Endothelial cell of umbilical vein (primary cell): ENCODE data around the gene RAB43. TPM values are rescaled to one million over a fixed set of nuclear protein-coding genes. Genes with fewer than 3 reads are reported as not detected.

Experiments
- BruUV-seq: library from RNA; stranded (reverse); fragments of 400-500 nt; replicated peaks from 2 replicates; lab custom pipeline; 2021; lab: Mats Ljungman, UMichigan
- CTCF ChIA-PET: fragments of 300-600, 350-600 bp; sonication (Branson Sonifier 250); formaldehyde crosslinking; loops from one replicate; lab custom pipeline; 2021; ENCODE audit warnings: antibody characterized with exemption, inconsistent platforms; lab: Charles Lee
- POLR2A ChIA-PET: fragments of 300-600, 350-600 bp; sonication (Branson Sonifier 250); formaldehyde crosslinking; loops from one replicate; lab custom pipeline; 2021; ENCODE audit warnings: antibody characterized with exemption, inconsistent platforms; lab: Charles Lee
- DNase-seq: peaks from one replicate; pipeline ENCODE4 v3.0.0-alpha.2; 2011; ENCODE audit warnings: low read depth, low spot score
- FAIRE-seq: peaks from 2 replicates; lab custom pipeline; 2011; peaks lifted over from hg19 to GRCh38; lab: Jason Lieb, UNC
- H2AFZ ChIP-seq: 2 replicates; pipeline ENCODE4 v1.6.0; 2012; ENCODE audit warnings: low read depth, low read length, control low read depth, inconsistent platforms
- H3K27ac ChIP-seq: 2 replicates; pipeline ENCODE4 v1.5.1; 2011; ENCODE audit warnings: low read depth, mild to moderate bottlenecking, control low read depth, low read length, moderate library complexity; ENCODE audit not compliant: insufficient read depth
- H3K27me3 ChIP-seq, 2 experiments: 2 replicates each; pipeline versions ENCODE4 v1.6.0 to v1.6.1; 2011; ENCODE audit warnings: low read length in 2 of 2, mixed read lengths in 1 of 2; ENCODE audit not compliant: control insufficient read depth in 2 of 2, insufficient read depth in 2 of 2
- H3K36me3 ChIP-seq, 2 experiments: 2 replicates in 1 of 2; 3 replicates in 1 of 2; pipeline ENCODE4 v1.5.1; 2011; ENCODE audit warnings: low read length in 2 of 2, mild to moderate bottlenecking in 1 of 2, moderate library complexity in 1 of 2; ENCODE audit not compliant: control insufficient read depth in 2 of 2, insufficient read depth in 2 of 2; ENCODE audit errors: extremely low read depth in 1 of 2
- H3K4me1 ChIP-seq: 3 replicates; pipeline ENCODE4 v1.5.1; 2011; ENCODE audit warnings: mild to moderate bottlenecking, low read length; ENCODE audit not compliant: control insufficient read depth, insufficient read depth; ENCODE audit errors: extremely low read depth
- H3K4me2 ChIP-seq: 2 replicates; pipeline ENCODE4 v1.6.1; 2011; ENCODE audit warnings: low read length, control low read depth, mixed read lengths; ENCODE audit not compliant: insufficient read depth
- H3K4me3 ChIP-seq, 3 experiments: fragments of 200-600 bp in 1 of 3; sonication (generic), shearing (Covaris generic) in 1 of 3; replicated peaks in 1 of 3; 2 replicates each; pipeline ENCODE4 v1.5.1; 2011 to 2016; ENCODE audit warnings: control low read depth in 3 of 3, low read length in 3 of 3, mild to moderate bottlenecking in 2 of 3, inconsistent platforms in 1 of 3, low read depth in 1 of 3, moderate library complexity in 1 of 3; ENCODE audit not compliant: insufficient read depth in 1 of 3
- H3K79me2 ChIP-seq: 2 replicates; pipeline ENCODE4 v1.6.0; 2012; ENCODE audit warnings: low read length, inconsistent platforms; ENCODE audit not compliant: control insufficient read depth, insufficient read depth
- H3K9ac ChIP-seq: replicated peaks from 2 replicates; pipeline ENCODE3; 2011; ENCODE audit warnings: low read length, control low read depth; ENCODE audit not compliant: insufficient read depth; ENCODE audit errors: extremely low read depth
- H3K9me1 ChIP-seq: replicated peaks from 3 replicates; pipeline ENCODE4 v1.6.0; 2011; ENCODE audit warnings: mild to moderate bottlenecking, low read length; ENCODE audit not compliant: control insufficient read depth, insufficient read depth; ENCODE audit errors: extremely low read depth
- H3K9me3 ChIP-seq: replicated peaks from 2 replicates; pipeline ENCODE4 v1.5.1; 2012; ENCODE audit warnings: low read length, inconsistent platforms; ENCODE audit not compliant: control insufficient read depth, insufficient read depth
- H4K20me1 ChIP-seq: replicated peaks from 2 replicates; pipeline ENCODE3; 2011; ENCODE audit warnings: mild to moderate bottlenecking, low read length; ENCODE audit not compliant: control insufficient read depth, insufficient read depth; ENCODE audit errors: extremely low read depth
- EZH2 ChIP-seq: IDR thresholded peaks from 2 replicates; pipeline ENCODE4 v1.6.1; 2012; ENCODE audit warnings: borderline replicate concordance, low read depth, mild to moderate bottlenecking, moderate library complexity, low read length, inconsistent platforms; ENCODE audit not compliant: severe bottlenecking
- FOS ChIP-seq: IDR thresholded peaks from 2 replicates; pipeline ENCODE4 v1.6.1; 2011; ENCODE audit warnings: mild to moderate bottlenecking, low read length, moderate library complexity, borderline replicate concordance; ENCODE audit not compliant: insufficient read depth
- GATA2 ChIP-seq: IDR thresholded peaks from 2 replicates; pipeline ENCODE4 v1.7.0; 2011; ENCODE audit warnings: low read depth, mild to moderate bottlenecking, moderate library complexity, mixed read lengths, low read length; ENCODE audit not compliant: insufficient read length, insufficient read depth
- dilution Hi-C: fragments of 300-500 bp; cut with MboI; formaldehyde crosslinking; loops from one replicate; pipeline ENCODE4 v1.15.0; 2019; ENCODE audit warnings: low sequenced_read_pairs; ENCODE audit not compliant: extremely low pct_ligation_motif_present
- intact Hi-C: fragments of 100-400 bp; cut with micrococcal nuclease; formaldehyde crosslinking; loops from one replicate; pipeline ENCODE4 v1.10.0; 2022
- polyA plus RNA-seq, 4 experiments: library from polyadenylated mRNA; depleted of rRNA in 3 of 4; stranded (reverse) in 3 of 4; unstranded in 1 of 4; fragments of >200 nt; gene quantifications; 2 replicates each; pipeline versions ENCODE4 v1.2.1 to v1.2.3, GENCODE V29; 2011 to 2012; ENCODE audit warnings: missing spikeins in 1 of 4
- total RNA-seq: library from RNA; stranded (reverse); gene quantifications from 2 replicates; pipeline ENCODE4 v1.2.3, GENCODE V29; 2021
- TF ChIP-seq, protein P1 (sequence below), 2 donors: IDR thresholded peaks; 1 replicate in 1 of 2; 2 replicates in 1 of 2; pipeline ENCODE4 v1.5.1; 2011; ENCODE audit warnings: low read length in 2 of 2, mild to moderate bottlenecking in 2 of 2, moderate library complexity in 2 of 2, control low read depth in 1 of 2, inconsistent platforms in 1 of 2, low read depth in 1 of 2; ENCODE audit not compliant: insufficient read depth in 1 of 2; ENCODE audit errors: extremely low read depth in 1 of 2
- TF ChIP-seq, protein P2 (sequence below): IDR thresholded peaks from 2 replicates; pipeline ENCODE4 v1.6.1; 2011; ENCODE audit not compliant: insufficient read depth, insufficient read length

The RAB43 gene
- total and polyA plus RNA-seq, 2 donors (not counting 3 experiments of a cell fraction or from before 2014, with no cell fraction given), result 18.5 to 31.5 TPM

DNA sequence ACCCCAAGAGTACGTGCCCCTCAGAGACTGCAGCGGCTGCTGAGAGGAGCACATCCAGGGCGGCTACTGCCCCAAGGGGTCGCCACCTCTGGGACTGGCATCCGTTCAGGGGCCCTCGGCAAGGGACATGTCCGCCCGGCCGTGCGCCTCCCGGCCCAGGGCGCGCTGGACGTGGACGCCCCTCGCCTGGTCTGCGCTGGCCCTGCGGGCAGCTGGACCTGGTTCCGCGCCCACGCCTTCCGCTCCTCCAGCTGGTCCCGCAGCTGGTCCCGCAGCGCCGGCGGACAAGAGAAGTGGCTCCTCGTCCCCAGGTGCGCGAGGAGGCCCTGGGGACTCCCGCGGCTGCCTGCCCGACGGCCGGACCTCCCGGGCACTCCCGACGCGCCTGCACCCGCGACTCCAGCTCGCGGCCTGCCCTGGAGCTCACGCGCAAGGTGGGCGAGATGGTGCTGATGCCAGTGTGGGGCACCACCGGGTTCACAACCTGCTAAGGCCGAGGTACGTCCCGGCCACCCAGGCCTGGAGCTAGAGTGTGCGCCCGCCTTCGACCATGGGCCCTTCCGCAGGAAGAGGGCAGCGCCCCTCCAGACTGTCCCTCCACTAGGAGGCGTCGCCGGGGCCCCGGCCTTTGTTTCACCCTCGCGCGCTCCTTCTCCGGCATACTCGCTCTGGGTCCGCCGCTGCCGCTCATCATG, 75.4 kb downstream of the RAB43 start:
- ChIA-PET CTCF (interaction anchor here (0.8 to 1.6 kb wide), 3 partner anchors 19 to 76 kb away, joined by 3 to 8 read pairs (median 4); no protein-coding TSS in a partner anchor), POLR2A (no interaction called here)
- DNase-seq (no peak), FAIRE-seq (no peak)
- Histone ChIP-seq H3K4me3 (peak overlapping the region; percentile 13 to 29 (median 20)), H3K9me3 (no peaks in the 10 kb centered on the region), H3K79me2 (no peaks in the 10 kb centered on the region), H4K20me1 (no peaks in the 10 kb centered on the region), H3K4me1 (peaks cover 6% of the 10 kb centered on the region), H3K9me1 (no peaks in the 10 kb centered on the region), H3K27ac (no peak overlapping the region), H2AFZ (peak overlapping the region; percentile 96), H3K4me2 (peak overlapping the region; percentile 71), H3K36me3 (no peaks in the 10 kb centered on the region), H3K27me3 (no peaks in the 10 kb centered on the region), H3K9ac (no peak overlapping the region)
- TF ChIP-seq GATA2 (no peak), EZH2 (peak; percentile 37)
- TF ChIP-seq, protein P1, sequence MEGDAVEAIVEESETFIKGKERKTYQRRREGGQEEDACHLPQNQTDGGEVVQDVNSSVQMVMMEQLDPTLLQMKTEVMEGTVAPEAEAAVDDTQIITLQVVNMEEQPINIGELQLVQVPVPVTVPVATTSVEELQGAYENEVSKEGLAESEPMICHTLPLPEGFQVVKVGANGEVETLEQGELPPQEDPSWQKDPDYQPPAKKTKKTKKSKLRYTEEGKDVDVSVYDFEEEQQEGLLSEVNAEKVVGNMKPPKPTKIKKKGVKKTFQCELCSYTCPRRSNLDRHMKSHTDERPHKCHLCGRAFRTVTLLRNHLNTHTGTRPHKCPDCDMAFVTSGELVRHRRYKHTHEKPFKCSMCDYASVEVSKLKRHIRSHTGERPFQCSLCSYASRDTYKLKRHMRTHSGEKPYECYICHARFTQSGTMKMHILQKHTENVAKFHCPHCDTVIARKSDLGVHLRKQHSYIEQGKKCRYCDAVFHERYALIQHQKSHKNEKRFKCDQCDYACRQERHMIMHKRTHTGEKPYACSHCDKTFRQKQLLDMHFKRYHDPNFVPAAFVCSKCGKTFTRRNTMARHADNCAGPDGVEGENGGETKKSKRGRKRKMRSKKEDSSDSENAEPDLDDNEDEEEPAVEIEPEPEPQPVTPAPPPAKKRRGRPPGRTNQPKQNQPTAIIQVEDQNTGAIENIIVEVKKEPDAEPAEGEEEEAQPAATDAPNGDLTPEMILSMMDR (IDR thresholded peaks at IDR 0.05; ENCODE audit: extremely low read depth in 1 of 2, insufficient read depth in 1 of 2, low read depth in 1 of 2, low read length in 2 of 2), result peak; percentile 16 to 28
- intact Hi-C loops (no loop called here), dilution Hi-C loops (no loop called here)
- no TSS peak for BruUV-seq

DNA sequence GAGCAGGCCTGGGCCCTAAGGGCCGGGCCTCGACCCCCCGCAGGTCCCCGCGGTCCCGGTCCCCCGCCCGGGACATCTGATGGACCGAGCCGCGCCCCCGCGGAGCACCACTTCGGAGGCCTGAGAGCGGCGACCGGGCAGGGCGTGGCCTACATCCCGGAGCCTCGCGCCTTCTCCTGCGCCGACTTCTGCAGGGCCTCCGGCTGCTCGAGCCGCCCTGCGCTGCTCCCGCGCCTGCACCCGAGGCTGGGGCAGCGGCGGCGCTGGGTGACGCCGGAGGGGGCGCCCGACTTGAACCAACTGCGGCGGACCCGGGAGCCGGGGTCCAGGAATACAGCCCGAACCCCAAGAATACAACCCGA, 75.9 kb downstream of the RAB43 start:
- Histone ChIP-seq H3K9ac (no peak overlapping the region), H3K79me2 (no peaks in the 10 kb centered on the region), H3K4me3 (peak overlapping the region; percentile 13 to 29 (median 20)), H3K9me1 (no peaks in the 10 kb centered on the region), H3K4me1 (peaks cover 6% of the 10 kb centered on the region), H3K4me2 (peak overlapping the region; percentile 71), H3K27ac (no peak overlapping the region), H3K9me3 (no peaks in the 10 kb centered on the region), H3K36me3 (no peaks in the 10 kb centered on the region), H2AFZ (peak overlapping the region; percentile 96), H4K20me1 (no peaks in the 10 kb centered on the region), H3K27me3 (no peaks in the 10 kb centered on the region)
- DNase-seq, result no peak
- POLR2A ChIA-PET, result no interaction called here
- intact Hi-C loops, result no loop called here
- TF ChIP-seq, protein P2, sequence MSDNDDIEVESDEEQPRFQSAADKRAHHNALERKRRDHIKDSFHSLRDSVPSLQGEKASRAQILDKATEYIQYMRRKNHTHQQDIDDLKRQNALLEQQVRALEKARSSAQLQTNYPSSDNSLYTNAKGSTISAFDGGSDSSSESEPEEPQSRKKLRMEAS, result no peak
- TF ChIP-seq GATA2 (no peak), FOS (no peak)
- TF ChIP-seq, protein P1 (IDR thresholded peaks at IDR 0.05; ENCODE audit: extremely low read depth in 1 of 2, insufficient read depth in 1 of 2, low read depth in 1 of 2, low read length in 2 of 2), result peak; percentile 10 to 25
- no TSS peak for BruUV-seq
- peak; percentile 18 for FAIRE-seq
- CTCF ChIA-PET, result interaction anchor here (1.0 to 1.6 kb wide), 2 partner anchors 20 to 76 kb away, joined by 3 to 8 read pairs; no protein-coding TSS in a partner anchor
- dilution Hi-C loops, result no loop called here
